ENCODE data around the gene RPUSD4. TPM values are rescaled to one million over a fixed set of nuclear protein-coding genes. Genes with fewer than 3 reads are reported as not detected.

Gene RPUSD4
- total RNA-seq, 1 experiment from 2014 or later = 39.7 TPM

GRCh38 chr11:126162306-126163030 lies 49.0 kb downstream of the RPUSD4 start:
- BruUV-seq (replicated peaks) = no TSS peak
- H3K79me2 ChIP-seq (ENCODE audit: low read length) = no peaks in the 10 kb centered on the region
- intact Hi-C loops (cut with micrococcal nuclease) = no loop called here
- H3K9ac ChIP-seq (ENCODE audit: low read length) = no peak overlapping the region
- no peak for TF ChIP-seq EZH2 (IDR thresholded peaks at IDR 0.05; ENCODE audit: low read length, unreplicated experiment)
- TF ChIP-seq CTCF (conservative IDR thresholded peaks at IDR 0.05; ENCODE audit: low read depth, low read length) = no peak
- TF ChIP-seq EZH2phosphoT487 (IDR thresholded peaks at IDR 0.05; ENCODE audit: borderline replicate concordance, low read length) = no peak
- no peaks in the 10 kb centered on the region for H3K36me3 ChIP-seq (ENCODE audit: low read depth, low read length)
- H2AFZ ChIP-seq (ENCODE audit: low read length) = no peak overlapping the region
- no peak overlapping the region for H3K27ac ChIP-seq (ENCODE audit: low read length)
- H3K9me3 ChIP-seq (ENCODE audit: low read length) = no peaks in the 10 kb centered on the region
- H3K9me2 ChIP-seq (replicated peaks; ENCODE audit: low read length) = no peaks in the 10 kb centered on the region
- H3K4me3 ChIP-seq (ENCODE audit: low read length) = no peak overlapping the region
- no peaks in the 10 kb centered on the region for H3F3A ChIP-seq (ENCODE audit: low read length, unreplicated experiment)
- no peak overlapping the region for H3K4me2 ChIP-seq (ENCODE audit: low read length)
- no peaks in the 10 kb centered on the region for H3K27me3 ChIP-seq (ENCODE audit: low read length)
- ChIA-PET POLR2A (ENCODE audit: unreplicated experiment) (no interaction called here), CTCF (no interaction called here)
- no peaks in the 10 kb centered on the region for H3K4me1 ChIP-seq (ENCODE audit: insufficient read depth, low read length)
- no peaks in the 10 kb centered on the region for H4K20me1 ChIP-seq (ENCODE audit: low read length)
- no peak for DNase-seq
- ATAC-seq = no peak

GRCh38 chr11:126161023-126161391 lies 50.4 kb downstream of the RPUSD4 start:
- no peaks in the 10 kb centered on the region for H3K4me1 ChIP-seq (ENCODE audit: insufficient read depth, low read length)
- no peak overlapping the region for H3K9ac ChIP-seq (ENCODE audit: low read length)
- ChIA-PET CTCF (no interaction called here), POLR2A (ENCODE audit: unreplicated experiment) (no interaction called here)
- DNase-seq (no peak), ATAC-seq (no peak)
- no peaks in the 10 kb centered on the region for H4K20me1 ChIP-seq (ENCODE audit: low read length)
- no peaks in the 10 kb centered on the region for H3K27me3 ChIP-seq (ENCODE audit: low read length)
- H3K4me3 ChIP-seq (ENCODE audit: low read length) = no peak overlapping the region
- H3K27ac ChIP-seq (ENCODE audit: low read length) = no peak overlapping the region
- H2AFZ ChIP-seq (ENCODE audit: low read length) = no peak overlapping the region
- H3K9me3 ChIP-seq (ENCODE audit: low read length) = no peaks in the 10 kb centered on the region
- no peak for TF ChIP-seq EZH2 (IDR thresholded peaks at IDR 0.05; ENCODE audit: low read length, unreplicated experiment)
- TF ChIP-seq EZH2phosphoT487 (IDR thresholded peaks at IDR 0.05; ENCODE audit: borderline replicate concordance, low read length) = no peak
- no peak for TF ChIP-seq CTCF (conservative IDR thresholded peaks at IDR 0.05; ENCODE audit: low read depth, low read length)
- H3K36me3 ChIP-seq (ENCODE audit: low read depth, low read length) = no peaks in the 10 kb centered on the region
- no peaks in the 10 kb centered on the region for H3K9me2 ChIP-seq (replicated peaks; ENCODE audit: low read length)
- BruUV-seq (replicated peaks) = no TSS peak
- H3F3A ChIP-seq (ENCODE audit: low read length, unreplicated experiment) = no peaks in the 10 kb centered on the region
- no peaks in the 10 kb centered on the region for H3K79me2 ChIP-seq (ENCODE audit: low read length)
- intact Hi-C loops (cut with micrococcal nuclease) = no loop called here
- H3K4me2 ChIP-seq (ENCODE audit: low read length) = no peak overlapping the region

GRCh38 chr11:126160345-126161022 lies 51.0 kb downstream of the RPUSD4 start:
- Histone ChIP-seq H3K9ac (ENCODE audit: low read length) (no peak overlapping the region), H3K9me2 (replicated peaks; ENCODE audit: low read length) (no peaks in the 10 kb centered on the region), H3K27ac (ENCODE audit: low read length) (no peak overlapping the region), H3K27me3 (ENCODE audit: low read length) (no peaks in the 10 kb centered on the region), H3K4me2 (ENCODE audit: low read length) (no peak overlapping the region), H3K9me3 (ENCODE audit: low read length) (no peaks in the 10 kb centered on the region), H3K79me2 (ENCODE audit: low read length) (no peaks in the 10 kb centered on the region), H3F3A (ENCODE audit: low read length, unreplicated experiment) (no peaks in the 10 kb centered on the region), H4K20me1 (ENCODE audit: low read length) (no peaks in the 10 kb centered on the region), H3K36me3 (ENCODE audit: low read depth, low read length) (no peaks in the 10 kb centered on the region), H2AFZ (ENCODE audit: low read length) (no peak overlapping the region), H3K4me3 (ENCODE audit: low read length) (no peak overlapping the region), H3K4me1 (ENCODE audit: insufficient read depth, low read length) (no peaks in the 10 kb centered on the region)
- CTCF ChIA-PET = no interaction called here
- TF ChIP-seq EZH2 (IDR thresholded peaks at IDR 0.05; ENCODE audit: low read length, unreplicated experiment) (no peak), EZH2phosphoT487 (IDR thresholded peaks at IDR 0.05; ENCODE audit: borderline replicate concordance, low read length) (no peak), CTCF (conservative IDR thresholded peaks at IDR 0.05; ENCODE audit: low read depth, low read length) (no peak)
- BruUV-seq (replicated peaks) = no TSS peak
- intact Hi-C loops (cut with micrococcal nuclease) = no loop called here
- DNase-seq (no peak), ATAC-seq (no peak)
- POLR2A ChIA-PET (ENCODE audit: unreplicated experiment) = no interaction called here

Measured in PC-3 (cell line).